GM23338 (cell line): Measurements from ENCODE around the gene AFAP1. TPM values are rescaled to one million over a fixed set of nuclear protein-coding genes. Genes with fewer than 3 reads are reported as not detected.

Source experiments
- ATAC-seq: fragments of 200-7000 bp; cut with Tn5 transposase; 3 replicates; pipeline ENCODE4 v1.9.1; 2020
- DNase-seq: peaks from one replicate; pipeline ENCODE4 v3.0.0-alpha.2; 2015; ENCODE audit warnings: low spot score
- H2AFZ ChIP-seq: fragments of 200-600 bp; sonication (generic); 2 replicates; pipeline ENCODE4 v1.8.0; 2016; ENCODE audit warnings: antibody characterized with exemption, mild to moderate bottlenecking, moderate library complexity
- H3F3A ChIP-seq: fragments of 200-600 bp; sonication (generic); replicated peaks from 2 replicates; pipeline ENCODE4 v1.8.0; 2017; ENCODE audit warnings: antibody characterized with exemption, mixed run types, low read depth
- H3K27ac ChIP-seq: fragments of 200-600 bp; sonication (generic); 2 replicates; pipeline ENCODE4 v1.6.1; 2016; ENCODE audit warnings: low read depth
- H3K27me3 ChIP-seq: fragments of 200-600 bp; sonication (generic); 2 replicates; pipeline ENCODE4 v1.8.0; 2016; ENCODE audit warnings: mild to moderate bottlenecking, mixed run types, moderate library complexity; ENCODE audit not compliant: insufficient read depth
- H3K36me3 ChIP-seq: fragments of 200-600 bp; sonication (generic); 2 replicates; pipeline ENCODE4 v1.8.0; 2016; ENCODE audit warnings: mild to moderate bottlenecking; ENCODE audit not compliant: insufficient read depth
- H3K4me1 ChIP-seq: fragments of 200-600 bp; sonication (generic); 2 replicates; pipeline ENCODE4 v1.8.0; 2016; ENCODE audit warnings: mild to moderate bottlenecking, moderate library complexity; ENCODE audit not compliant: insufficient read depth
- H3K4me2 ChIP-seq: fragments of 200-600 bp; sonication (generic); 2 replicates; pipeline ENCODE4 v1.7.1; 2017; ENCODE audit warnings: mixed run types
- H3K4me3 ChIP-seq: fragments of 200-600 bp; sonication (generic); 2 replicates; pipeline ENCODE4 v1.6.1; 2016; ENCODE audit warnings: mixed run types
- H3K79me2 ChIP-seq: fragments of 200-600 bp; sonication (generic); replicated peaks from 2 replicates; pipeline ENCODE4 v1.8.0; 2017; ENCODE audit warnings: mild to moderate bottlenecking; ENCODE audit not compliant: insufficient read depth
- H3K9me2 ChIP-seq: fragments of 200-600 bp; sonication (generic); 2 replicates; pipeline ENCODE4 v1.8.0; 2017; ENCODE audit not compliant: insufficient read depth
- H4K20me1 ChIP-seq: fragments of 200-600 bp; sonication (generic); replicated peaks from 2 replicates; pipeline ENCODE4 v1.8.0; 2017; ENCODE audit warnings: mild to moderate bottlenecking; ENCODE audit not compliant: insufficient read depth
- H3K27ac Mint-ChIP-seq: 2 replicates; pipeline ENCODE4 v1.8.0; 2020; ENCODE audit warnings: inconsistent platforms, mild to moderate bottlenecking, moderate library complexity, mixed read lengths
- H3K27me3 Mint-ChIP-seq: 3 replicates; pipeline ENCODE4 v1.8.0; 2022; ENCODE audit warnings: low read depth, mild to moderate bottlenecking, moderate library complexity, mixed read lengths, inconsistent platforms; ENCODE audit not compliant: insufficient read depth, poor library complexity
- H3K36me3 Mint-ChIP-seq: 3 replicates; pipeline ENCODE4 v1.8.0; 2021; ENCODE audit warnings: low read depth, mild to moderate bottlenecking, inconsistent platforms, moderate library complexity, mixed read lengths
- H3K4me1 Mint-ChIP-seq: 3 replicates; pipeline ENCODE4 v1.8.0; 2020; ENCODE audit warnings: mild to moderate bottlenecking, inconsistent platforms, mixed read lengths
- H3K4me3 Mint-ChIP-seq: 3 replicates; pipeline ENCODE4 v1.8.0; 2021; ENCODE audit warnings: moderate library complexity, mild to moderate bottlenecking, inconsistent platforms, mixed read lengths
- H3K9me3 Mint-ChIP-seq: 3 replicates; pipeline ENCODE4 v1.8.0; 2020; ENCODE audit warnings: moderate library complexity, mild to moderate bottlenecking, inconsistent platforms, mixed read lengths
- EZH2phosphoT487 ChIP-seq: fragments of 200-600 bp; sonication (generic); IDR thresholded peaks from one replicate; pipeline ENCODE4 v1.8.1; 2018; ENCODE audit warnings: antibody characterized with exemption; ENCODE audit not compliant: unreplicated experiment
- JUNB ChIP-seq: IDR thresholded peaks from one replicate; pipeline ENCODE4 v1.6.1; 2016; ENCODE audit warnings: antibody characterized with exemption; ENCODE audit not compliant: unreplicated experiment
- NANOG ChIP-seq: IDR thresholded peaks from 2 replicates; pipeline ENCODE4 v1.6.1; 2016; ENCODE audit warnings: antibody characterized with exemption, borderline replicate concordance
- POLR2AphosphoS5 ChIP-seq: IDR thresholded peaks from 2 replicates; pipeline ENCODE4 v1.6.1; 2016; ENCODE audit warnings: antibody characterized with exemption, low read depth
- REST ChIP-seq: IDR thresholded peaks from one replicate; pipeline ENCODE4 v1.6.1; 2018; ENCODE audit warnings: antibody characterized with exemption; ENCODE audit not compliant: unreplicated experiment
- STAT1 ChIP-seq: IDR thresholded peaks from one replicate; pipeline ENCODE4 v1.6.1; 2016; ENCODE audit warnings: antibody characterized with exemption; ENCODE audit not compliant: unreplicated experiment
- ZNF462 ChIP-seq: fragments of 250-450 bp; sonication (Bioruptor Pico); IDR thresholded peaks from 2 replicates; pipeline ENCODE4 v1.5.0; 2020; ENCODE audit warnings: mild to moderate bottlenecking, moderate library complexity
- polyA plus RNA-seq: library from polyadenylated mRNA; unstranded; fragments of >200 nt; fragmentation: Nextera tagmentation; extraction: Ambion mirVana; gene quantifications from 2 replicates; pipeline ENCODE4 v1.2.1, GENCODE V29; 2016
- total RNA-seq: library from RNA; depleted of rRNA; stranded (reverse); fragments of >200 nt; shearing (Covaris generic); gene quantifications from 2 replicates; pipeline ENCODE4 v1.2.3, GENCODE V29; 2014
- TF ChIP-seq, protein P1 (sequence below), 2 experiments: fragments of 200-600 bp in 1 of 2; sonication (generic) in 1 of 2; conservative IDR thresholded peaks; 2 replicates each; pipeline versions ENCODE4 v1.5.1 to v1.6.1; 2016 to 2017; ENCODE audit warnings: antibody characterized with exemption in 2 of 2, low read depth in 2 of 2, mild to moderate bottlenecking in 2 of 2, moderate library complexity in 1 of 2

Gene AFAP1
- total and polyA plus RNA-seq, 2 experiments from 2014 or later, result 6.5 to 21.5 TPM

DNA sequence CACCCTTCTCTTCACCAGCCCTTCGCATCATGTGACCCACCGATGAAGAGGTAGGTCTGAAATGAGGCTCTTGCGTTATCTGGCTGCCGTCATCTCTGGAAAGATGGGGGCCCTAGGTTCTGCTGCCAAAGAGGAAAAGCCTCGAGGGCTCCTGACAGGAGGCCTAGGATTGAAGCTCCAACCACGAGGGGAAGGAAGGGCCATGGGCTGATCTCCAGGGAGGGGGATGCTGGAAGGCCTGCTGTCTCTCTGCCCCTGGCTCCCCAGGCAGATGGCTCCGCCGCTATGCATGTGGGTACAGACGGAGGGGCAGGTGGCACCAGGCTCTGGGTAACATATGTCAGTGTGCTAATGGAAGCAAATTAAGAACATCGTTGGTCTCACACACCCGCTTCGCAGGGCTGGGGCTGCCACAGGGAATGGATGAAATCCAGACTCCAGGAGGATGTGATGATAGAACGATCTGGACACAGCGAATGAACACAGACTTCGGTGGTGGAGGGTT lies 44.9 kb downstream of the AFAP1 start:
- no peaks in the 10 kb centered on the region for H3K9me3 Mint-ChIP-seq

GRCh38 chr4:7894098-7894676 lies 45.5 kb downstream of the AFAP1 start:
- Histone ChIP-seq H3K4me2 (no peak overlapping the region), H3K9me2 (no peaks in the 10 kb centered on the region), H2AFZ (no peak overlapping the region), H4K20me1 (no peaks in the 10 kb centered on the region; the same call in 1 of the 2 replicates), H3F3A (no peaks in the 10 kb centered on the region), H3K4me1 (peaks cover 41% of the 10 kb centered on the region), H3K4me3 (no peak overlapping the region), H3K36me3 (no peaks in the 10 kb centered on the region), H3K79me2 (peaks cover 86% of the 10 kb centered on the region), H3K27ac (no peak overlapping the region), H3K27me3 (no peaks in the 10 kb centered on the region)
- DNase-seq (no peak), ATAC-seq (no peak)
- Mint-ChIP-seq H3K36me3 (no peaks in the 10 kb centered on the region; the same call in 2 of the 3 replicates), H3K27ac (no peak overlapping the region; the same call in 1 of the 2 replicates), H3K9me3 (no peaks in the 10 kb centered on the region), H3K27me3 (peaks cover 2% of the 10 kb centered on the region), H3K4me1 (peaks cover 54% of the 10 kb centered on the region), H3K4me3 (no peak overlapping the region)
- TF ChIP-seq POLR2AphosphoS5 (no peak), NANOG (no peak), ZNF462 (CRISPR knock-in tag) (no peak), REST (no peak), EZH2phosphoT487 (no peak), STAT1 (no peak), JUNB (no peak)

More for the DNA sequence above, 44.9 kb downstream of the AFAP1 start:
- H3F3A ChIP-seq, result no peaks in the 10 kb centered on the region
- peaks cover 85% of the 10 kb centered on the region for H3K79me2 ChIP-seq
- no peaks in the 10 kb centered on the region for H3K27me3 ChIP-seq
- no peaks in the 10 kb centered on the region for H3K36me3 ChIP-seq
- H3K9me2 ChIP-seq, result no peaks in the 10 kb centered on the region
- Mint-ChIP-seq H3K27me3 (peaks cover 2% of the 10 kb centered on the region), H3K27ac (no peak overlapping the region), H3K36me3 (no peaks in the 10 kb centered on the region; the same call in 2 of the 3 replicates), H3K4me1 (peaks cover 58% of the 10 kb centered on the region), H3K4me3 (no peak overlapping the region)
- peaks cover 45% of the 10 kb centered on the region for H3K4me1 ChIP-seq
- no peak overlapping the region for H3K4me3 ChIP-seq
- no peaks in the 10 kb centered on the region; the same call in 1 of the 2 replicates for H4K20me1 ChIP-seq
- no peak overlapping the region for H3K4me2 ChIP-seq
- no peak overlapping the region for H2AFZ ChIP-seq
- no peak overlapping the region for H3K27ac ChIP-seq
- ATAC-seq (no peak), DNase-seq (no peak)
- TF ChIP-seq, protein P1, sequence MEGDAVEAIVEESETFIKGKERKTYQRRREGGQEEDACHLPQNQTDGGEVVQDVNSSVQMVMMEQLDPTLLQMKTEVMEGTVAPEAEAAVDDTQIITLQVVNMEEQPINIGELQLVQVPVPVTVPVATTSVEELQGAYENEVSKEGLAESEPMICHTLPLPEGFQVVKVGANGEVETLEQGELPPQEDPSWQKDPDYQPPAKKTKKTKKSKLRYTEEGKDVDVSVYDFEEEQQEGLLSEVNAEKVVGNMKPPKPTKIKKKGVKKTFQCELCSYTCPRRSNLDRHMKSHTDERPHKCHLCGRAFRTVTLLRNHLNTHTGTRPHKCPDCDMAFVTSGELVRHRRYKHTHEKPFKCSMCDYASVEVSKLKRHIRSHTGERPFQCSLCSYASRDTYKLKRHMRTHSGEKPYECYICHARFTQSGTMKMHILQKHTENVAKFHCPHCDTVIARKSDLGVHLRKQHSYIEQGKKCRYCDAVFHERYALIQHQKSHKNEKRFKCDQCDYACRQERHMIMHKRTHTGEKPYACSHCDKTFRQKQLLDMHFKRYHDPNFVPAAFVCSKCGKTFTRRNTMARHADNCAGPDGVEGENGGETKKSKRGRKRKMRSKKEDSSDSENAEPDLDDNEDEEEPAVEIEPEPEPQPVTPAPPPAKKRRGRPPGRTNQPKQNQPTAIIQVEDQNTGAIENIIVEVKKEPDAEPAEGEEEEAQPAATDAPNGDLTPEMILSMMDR (conservative IDR thresholded peaks at IDR 0.05; ENCODE audit: low read depth in 2 of 2), result no peak
- TF ChIP-seq JUNB, result no peak
